Measurements from ENCODE around the gene PTGER4. TPM values are rescaled to one million over a fixed set of nuclear protein-coding genes. Genes with fewer than 3 reads are reported as not detected.

Gene PTGER4
- total RNA-seq, 2 donors from 2014 or later: 25.9 to 38.9 TPM

GRCh38 chr5:40736103-40736875, 56.6 kb downstream of the PTGER4 start:
- Histone ChIP-seq H3K4me3 (no peak overlapping the region), H3K9me3 (no peaks in the 10 kb centered on the region), H3K36me3 (replicated peaks in 1 of 2; ENCODE audit: insufficient read depth in 1 of 2, low read depth in 2 of 2) (peaks cover 0 to 3% of the 10 kb centered on the region in 2 donors), H3K4me1 (peaks cover 44% of the 10 kb centered on the region), H3K27me3 (no peaks in the 10 kb centered on the region), H3K27ac (peak overlapping the region in 3 of 4 donors; percentile 72 to 85 (median 78))
- 4 to 7% methylated on average over 1 of the region's 1 CpG for WGBS, 2 donors
- TF ChIP-seq POLR2A (IDR thresholded peaks at IDR 0.05): no peak
- TF ChIP-seq CTCF (IDR thresholded peaks at IDR 0.05): peak; percentile 60 to 87 (median 83)
- ATAC-seq (peak; percentile 46), DNase-seq (peak in 1 of 4 donors; percentile 14)
- intact Hi-C loops (cut with DNase I): no loop called here

- DNase-seq: no peak
- no peaks in the 10 kb centered on the region for H3K27me3 ChIP-seq
- no peak for ATAC-seq
- H3K9me3 ChIP-seq: no peaks in the 10 kb centered on the region
- H3K4me1 ChIP-seq: peaks cover 27% of the 10 kb centered on the region
- no peak overlapping the region for H3K27ac ChIP-seq
- TF ChIP-seq POLR2A (IDR thresholded peaks at IDR 0.05) (no peak), CTCF (IDR thresholded peaks at IDR 0.05) (no peak)
- H3K4me3 ChIP-seq: no peak overlapping the region
- H3K36me3 ChIP-seq (replicated peaks in 1 of 2; ENCODE audit: insufficient read depth in 1 of 2, low read depth in 2 of 2): peaks cover 0 to 6% of the 10 kb centered on the region in 2 donors
- intact Hi-C loops (cut with DNase I): no loop called here
Measured at GRCh38 chr5:40738502-40738901, 58.8 kb downstream of the PTGER4 start.

Small RNAs within 50 kb of the gene (small RNA-seq; reads per million reads assigned to genes)
- not detected for gene RF00092

Other genes starting within 250 kb of the PTGER4 start
- gene TTC33, start 76.0 kb downstream of the PTGER4 start, total RNA-seq: 1 to 10 TPM; 2.3 to 9.3 TPM
- gene PRKAA1, start 118.5 kb downstream of the PTGER4 start, total RNA-seq: 10 to 100 TPM; 53.2 to 70.9 TPM
- 100 to 1,000 TPM; 126 to 256 TPM for gene RPL37, start 155.3 kb downstream of the PTGER4 start, total RNA-seq
- 1 to 10 TPM; 5.4 to 5.6 TPM for gene CARD6, start 161.5 kb downstream of the PTGER4 start, total RNA-seq
- gene C7, start 229.6 kb downstream of the PTGER4 start, total RNA-seq: 100 to 1,000 TPM; 288 to 392 TPM